Right kidney (tissue), 9 donors: ENCODE data around the gene NOS2.
"Not testable (repeated sequence)": the region's sequence is repeated elsewhere in the genome, so short reads cannot be mapped to it uniquely, and the experiment has no call there.

Source experiments
- DNase-seq: peaks from one replicate; pipeline ENCODE4 v3.0.0-alpha.2; 2016
- long read RNA-seq, 8 donors: transcript quantifications; one replicate each; lab custom pipeline, GENCODE V29; 2026

NOS2 gene
- long read RNA-seq, donor 1, result 0 reads
- long read RNA-seq, donor 2, result 0 reads
- long read RNA-seq, donor 3, result 0 reads
- long read RNA-seq, donor 4, result 0 reads
- long read RNA-seq, donor 5, partial matches to known transcripts, result 0 of 2 reads
- long read RNA-seq, donor 5, other reads (novel, unspliced or antisense), result 0 of 2 reads
- long read RNA-seq, donor 6, result 0 reads
- long read RNA-seq, donor 7, result 0 reads
- long read RNA-seq, donor 8, result 0 reads

- DNase-seq, result no peak
Observed at GRCh38 chr17:27800522-27800921, at the start of gene NOS2. Gene NOS2 (minus strand): TSS chr17:27800529. CDS start chr17:27798809, 1,720 bp downstream.

- no peak for DNase-seq
Observed at GRCh38 chr17:27849474-27850185, 49.3 kb upstream of the NOS2 start.

GRCh38 chr17:27848931-27849330 is 48.6 kb upstream of the NOS2 start:
- no peak for DNase-seq

GRCh38 chr17:27846808-27847307 is 46.5 kb upstream of the NOS2 start:
- not testable (repeated sequence) for DNase-seq

- no peak for DNase-seq
Observed at GRCh38 chr17:27846042-27846655, 45.8 kb upstream of the NOS2 start.

- DNase-seq, result no peak
Observed at GRCh38 chr17:27845264-27846041, 45.1 kb upstream of the NOS2 start.

- no peak for DNase-seq
Observed at GRCh38 chr17:27840688-27841087, 40.4 kb upstream of the NOS2 start.

GRCh38 chr17:27840406-27840678 is 40.0 kb upstream of the NOS2 start:
- DNase-seq, result not testable (repeated sequence)

- DNase-seq, result not testable (repeated sequence)
Observed at GRCh38 chr17:27839571-27840405, 39.5 kb upstream of the NOS2 start.

GRCh38 chr17:27838607-27839006 is 38.3 kb upstream of the NOS2 start:
- DNase-seq, result not testable (repeated sequence)

- not testable (repeated sequence) for DNase-seq
Observed at GRCh38 chr17:27837769-27838168, 37.4 kb upstream of the NOS2 start.

GRCh38 chr17:27836651-27837050 is 36.3 kb upstream of the NOS2 start:
- DNase-seq, result no peak

- DNase-seq, result no peak
Observed at GRCh38 chr17:27834571-27834970, 34.2 kb upstream of the NOS2 start.

GRCh38 chr17:27832831-27833230 is 32.5 kb upstream of the NOS2 start:
- DNase-seq, result no peak

- DNase-seq, result not testable (repeated sequence)
Observed at GRCh38 chr17:27829888-27830287, 29.6 kb upstream of the NOS2 start.

GRCh38 chr17:27829143-27829711 is 28.9 kb upstream of the NOS2 start:
- DNase-seq, result not testable (repeated sequence)

- DNase-seq, result no peak
Observed at GRCh38 chr17:27825459-27825858, 25.1 kb upstream of the NOS2 start.

- DNase-seq, result no peak
Observed at GRCh38 chr17:27824745-27825144, 24.4 kb upstream of the NOS2 start.

GRCh38 chr17:27824176-27824715 is 23.9 kb upstream of the NOS2 start:
- DNase-seq, result no peak

GRCh38 chr17:27822108-27822507 is 21.8 kb upstream of the NOS2 start:
- DNase-seq, result not testable (repeated sequence)

GRCh38 chr17:27821318-27821717 is 21.0 kb upstream of the NOS2 start:
- DNase-seq, result no peak
